KBM-7 (cell line): Measurements from ENCODE around the gene USP34.

Source experiments
- DNase-seq: peaks from one replicate; pipeline ENCODE4 v3.0.0-alpha.2; 2015
- in situ Hi-C: fragments of 300-500 bp; cut with MboI; formaldehyde crosslinking; loops from 2 replicates; pipeline ENCODE4 v1.14.3; 2020; ENCODE audit warnings: low sequenced_read_pairs, low pct_unique_long_range_greater_than_20kb, mixed read lengths

The USP34 gene

GRCh38 chr2:61380056-61380881 lies 90.6 kb downstream of the USP34 start:
- in situ Hi-C loops = no loop called here
- DNase-seq = no peak

- in situ Hi-C loops = no loop called here
- DNase-seq = no peak
These were observed 91.4 kb downstream of the USP34 start for GRCh38 chr2:61379521-61379920.

GRCh38 chr2:61378281-61378680 lies 92.6 kb downstream of the USP34 start:
- in situ Hi-C loops = no loop called here
- no peak for DNase-seq

DNA sequence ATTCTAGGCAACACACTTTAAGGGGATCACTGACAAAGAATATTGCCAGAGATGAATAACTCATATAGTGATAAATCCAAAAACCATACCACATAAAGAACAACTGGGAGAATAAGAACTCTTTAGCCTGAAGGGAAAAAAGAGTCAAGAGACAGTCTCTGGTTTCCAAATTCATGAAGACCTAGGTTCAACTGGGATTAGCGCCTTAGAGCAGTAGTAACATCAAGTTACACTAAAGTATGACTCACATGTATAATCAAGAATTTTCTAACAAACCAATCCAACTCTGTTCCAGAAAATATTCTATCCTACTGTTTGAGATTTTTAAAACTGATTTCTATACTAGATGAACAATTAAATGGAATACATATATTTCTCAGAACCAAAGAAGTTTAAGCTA lies 93.8 kb downstream of the USP34 start:
- in situ Hi-C loops = no loop called here
- DNase-seq = no peak

DNA sequence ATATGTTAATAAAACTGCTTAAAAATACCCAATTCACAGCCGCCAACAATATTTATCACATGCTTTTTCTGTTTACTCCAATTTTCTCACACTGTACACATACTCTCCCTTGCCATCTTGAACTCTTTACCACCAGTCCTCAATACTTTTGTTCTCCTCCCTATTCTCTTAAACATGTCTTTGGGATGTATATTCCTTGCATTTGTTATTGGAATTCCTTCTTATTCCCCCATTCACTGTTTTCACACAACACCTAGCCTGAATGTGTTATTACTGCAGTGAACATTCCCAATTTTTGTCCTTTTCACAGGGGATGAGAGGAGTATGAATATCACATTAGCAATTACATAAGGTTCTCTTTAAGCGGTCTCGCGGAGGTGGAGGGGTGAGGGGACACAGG lies 94.7 kb downstream of the USP34 start:
- in situ Hi-C loops = no loop called here
- no peak for DNase-seq

DNA sequence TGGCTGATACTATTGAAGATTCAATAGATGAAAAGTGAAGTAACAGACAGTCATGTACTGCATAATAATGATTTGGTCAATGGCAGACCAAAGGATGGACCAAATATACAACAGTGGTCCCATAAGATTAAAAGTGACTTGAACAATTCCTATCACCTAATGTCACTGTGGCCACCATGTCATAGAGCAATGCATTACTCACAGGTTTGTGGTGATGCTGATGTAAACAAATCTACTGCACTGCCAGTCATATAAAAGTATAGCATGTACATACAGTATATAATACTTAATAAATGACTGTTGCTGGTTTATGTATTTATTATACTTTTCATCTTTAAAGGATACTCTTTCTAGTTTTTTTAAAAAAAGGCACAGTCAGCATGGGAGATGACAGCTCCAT lies 99.9 kb downstream of the USP34 start:
- DNase-seq = no peak
- in situ Hi-C loops = no loop called here

DNA sequence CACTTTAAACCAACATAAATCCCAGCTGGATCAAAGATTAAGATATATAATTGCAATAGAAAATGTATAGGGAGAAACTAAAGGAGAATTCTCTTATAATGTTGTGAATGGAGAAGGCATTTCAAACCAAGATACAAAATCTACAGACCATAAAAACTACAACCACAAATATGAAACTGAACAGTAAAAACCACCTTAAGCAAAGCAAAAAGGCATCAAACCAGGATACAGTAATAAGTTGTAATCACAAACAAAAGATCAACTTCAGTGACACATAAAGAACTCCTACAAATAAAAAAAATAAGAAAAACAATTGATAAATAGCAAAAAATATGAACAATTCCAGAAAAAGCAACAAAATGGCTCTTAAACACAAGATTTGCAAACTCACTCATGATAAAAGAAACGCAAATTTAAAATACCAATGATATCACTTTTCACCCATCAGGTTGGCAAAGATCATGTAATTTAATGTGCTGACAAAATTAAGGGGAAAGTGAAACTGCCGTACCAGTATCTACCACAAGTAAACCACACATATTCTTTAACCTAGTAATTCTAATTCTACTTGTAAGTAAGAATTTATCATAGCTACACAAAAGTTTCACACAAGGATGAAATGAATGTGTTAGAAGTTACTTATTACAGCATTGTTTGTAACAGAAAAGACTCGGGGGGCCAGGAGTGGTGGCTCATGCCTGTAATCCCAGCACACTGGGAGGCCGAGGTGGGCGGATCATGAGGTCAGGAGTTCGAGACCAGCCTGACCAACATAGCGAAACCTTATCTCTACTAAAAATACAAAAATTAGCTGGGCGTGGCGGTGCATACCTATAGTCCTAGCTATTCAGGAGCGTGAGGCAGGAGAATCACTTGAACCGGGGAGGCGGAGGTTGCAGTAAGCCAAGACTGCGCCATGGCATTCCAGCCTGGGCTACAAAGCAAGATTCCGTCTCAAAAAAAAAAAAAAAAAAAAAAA lies 101.9 kb downstream of the USP34 start:
- no peak for DNase-seq
- in situ Hi-C loops = no loop called here

DNA sequence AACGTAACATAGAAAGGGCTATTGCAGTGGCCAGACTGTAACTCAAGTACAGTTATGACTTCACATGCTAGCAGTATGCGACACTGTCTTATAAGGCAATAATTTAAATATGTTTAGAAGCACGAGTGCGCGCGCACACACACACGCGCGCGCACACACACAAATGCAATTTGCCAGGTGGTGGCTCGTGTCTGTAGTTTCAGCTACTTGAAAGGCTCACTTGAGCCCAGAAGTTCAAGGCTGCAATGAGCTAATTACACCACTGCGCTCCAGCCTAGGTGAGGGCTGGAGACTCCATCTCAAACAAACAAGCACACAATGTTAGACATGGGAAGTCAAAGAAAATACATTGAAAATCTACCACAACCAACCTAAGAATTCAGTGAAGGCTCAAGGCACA lies 103.7 kb downstream of the USP34 start:
- in situ Hi-C loops = no loop called here

DNA sequence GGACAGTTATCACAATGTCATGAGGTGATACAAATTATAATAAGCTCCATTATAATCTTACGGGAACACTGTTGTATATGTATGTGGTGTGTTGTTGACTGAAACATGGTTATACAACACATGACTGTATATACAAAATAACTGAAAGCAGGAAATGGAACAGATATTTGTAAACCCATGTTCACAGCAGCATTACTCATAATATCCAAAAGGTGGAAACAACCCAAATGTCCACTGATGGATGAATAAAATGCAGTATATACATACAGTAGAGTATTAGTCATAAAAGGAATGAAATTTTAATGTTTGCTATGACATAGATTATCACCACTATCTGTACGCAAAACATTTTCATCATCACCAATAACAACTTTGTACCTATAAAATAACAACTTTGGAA lies 107.3 kb downstream of the USP34 start:
- in situ Hi-C loops = no loop called here
- no peak for DNase-seq

More for the DNA sequence above, 103.7 kb downstream of the USP34 start:
- DNase-seq = no peak

DNA sequence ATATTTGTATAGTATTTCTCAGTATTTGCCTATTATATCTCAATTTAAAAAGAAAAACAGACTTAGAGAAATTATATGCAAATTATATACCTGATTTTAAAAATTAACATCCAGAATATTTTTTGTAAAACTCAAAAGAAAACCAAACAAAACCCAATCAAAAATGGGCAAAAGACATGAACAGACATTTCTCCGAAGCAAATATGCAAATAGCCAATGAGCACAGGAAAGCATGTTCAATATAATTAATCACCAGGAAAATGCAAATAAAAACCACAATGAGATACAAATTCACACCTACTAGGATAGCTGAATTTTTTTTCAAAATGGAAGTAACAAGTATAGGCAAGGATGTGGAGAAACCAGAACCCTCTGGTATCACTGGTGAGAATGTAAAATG lies 108.0 kb downstream of the USP34 start:
- no peak for DNase-seq
- in situ Hi-C loops = no loop called here

DNA sequence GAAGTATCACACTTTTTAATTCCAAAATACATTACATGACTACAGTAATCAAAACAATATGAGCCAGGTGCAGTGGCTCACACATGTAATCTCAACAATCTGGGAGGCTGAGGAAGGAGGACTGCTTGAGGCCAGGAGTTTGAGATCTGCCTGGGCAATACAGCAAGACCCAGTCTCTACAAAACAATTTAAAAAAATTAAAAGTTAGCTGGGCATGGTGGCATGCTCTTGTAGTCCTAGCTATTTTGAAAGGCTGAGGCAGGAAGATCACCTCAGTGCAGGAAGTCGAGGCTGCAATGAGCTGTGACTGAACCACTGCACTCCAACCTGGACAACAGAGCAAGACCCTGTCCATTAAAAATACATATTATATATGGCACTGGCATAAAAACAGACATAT lies 109.8 kb downstream of the USP34 start:
- no peak for DNase-seq
- in situ Hi-C loops = no loop called here

DNA sequence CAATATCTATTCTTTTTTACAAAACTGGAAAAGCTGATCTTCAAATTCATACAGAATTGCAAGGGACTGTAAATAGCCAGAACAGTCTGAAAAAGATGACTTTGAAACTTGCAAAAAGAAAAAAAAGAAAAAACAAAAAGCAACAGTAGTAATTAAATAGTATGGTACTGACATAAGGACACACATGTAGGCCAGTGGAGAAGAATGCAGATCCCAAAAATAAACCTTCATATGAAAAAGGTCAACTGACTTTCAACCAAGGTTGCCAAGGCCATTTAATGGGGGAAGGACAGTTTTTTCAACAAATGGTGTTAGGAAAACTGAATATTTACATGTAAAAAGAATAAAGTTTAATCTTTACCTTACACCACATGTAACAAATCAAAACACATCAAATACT lies 111.8 kb downstream of the USP34 start:
- no peak for DNase-seq
- in situ Hi-C loops = no loop called here

DNA sequence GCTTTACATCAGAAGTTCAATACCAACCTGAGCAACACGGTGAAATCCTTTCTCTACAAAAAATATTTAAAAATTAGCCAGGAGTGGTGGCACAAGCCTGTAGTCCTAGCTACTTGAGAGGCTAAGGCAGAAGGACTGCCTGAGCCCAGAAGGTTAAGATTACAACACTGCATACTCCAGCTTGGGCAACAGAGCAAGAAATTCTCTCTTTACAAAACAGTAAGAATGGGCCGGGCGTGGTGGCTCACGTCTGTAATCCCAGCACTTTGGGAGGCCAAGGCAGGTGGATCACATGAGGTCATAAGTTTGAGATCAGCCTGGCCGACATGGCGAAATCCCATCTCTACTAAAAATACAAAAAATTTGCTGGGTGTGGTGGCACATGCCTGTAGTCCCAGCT lies 113.2 kb downstream of the USP34 start:
- no peak for DNase-seq
- in situ Hi-C loops = no loop called here

DNA sequence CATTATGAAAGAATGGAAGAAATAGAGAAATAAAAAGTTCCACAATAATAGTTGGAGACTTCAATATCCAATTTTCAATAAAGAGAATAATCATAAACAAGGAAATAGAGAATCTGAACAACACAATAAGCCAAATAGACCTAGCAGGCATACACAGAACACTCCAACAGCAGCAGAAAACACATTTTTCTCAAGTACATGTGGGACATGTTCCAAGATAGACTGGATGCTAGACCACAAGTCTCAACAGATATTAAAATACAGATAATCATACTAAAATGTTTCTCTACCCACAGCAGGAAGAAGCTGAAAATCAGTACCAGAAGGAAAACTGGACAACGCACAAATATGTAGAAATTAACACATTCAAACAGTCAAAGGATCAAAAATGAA lies 113.9 kb downstream of the USP34 start:
- no peak for DNase-seq
- in situ Hi-C loops = no loop called here

- in situ Hi-C loops = no loop called here
- DNase-seq = no peak
These were observed 114.5 kb downstream of the USP34 start for GRCh38 chr2:61356261-61356957.

DNA sequence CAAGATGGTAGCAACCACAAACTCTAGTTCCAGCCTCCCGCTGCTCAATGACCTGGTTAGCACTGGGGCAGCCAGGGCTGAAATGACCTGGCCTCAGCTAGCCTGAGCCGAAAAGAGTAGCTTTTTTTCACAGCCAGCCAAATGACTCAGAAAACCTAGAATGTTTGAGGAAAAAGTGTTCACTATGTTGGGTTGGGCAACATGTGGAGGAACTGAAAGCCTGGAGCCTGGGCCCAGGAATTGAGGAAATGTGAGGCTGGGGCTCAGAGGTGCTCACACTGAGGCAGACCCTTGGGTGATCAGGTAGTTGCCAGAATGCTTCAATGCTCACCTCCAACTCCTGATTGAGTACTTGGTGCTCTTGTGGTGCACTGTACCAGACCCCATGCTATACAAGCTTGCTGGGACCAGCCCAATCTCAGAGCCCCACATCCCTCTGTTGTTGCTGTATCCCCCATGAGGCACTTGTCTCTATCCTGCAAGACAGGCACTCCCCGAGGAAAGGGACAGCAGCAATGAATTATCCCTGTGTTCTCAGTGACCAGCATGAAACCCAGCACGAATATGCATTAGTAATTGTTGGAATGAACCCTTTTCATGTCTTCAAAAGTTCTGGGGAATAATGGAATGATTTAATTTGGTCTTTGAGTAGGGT lies 116.2 kb downstream of the USP34 start:
- DNase-seq = no peak
- in situ Hi-C loops = no loop called here

GRCh38 chr2:61353909-61354308 lies 117.0 kb downstream of the USP34 start:
- in situ Hi-C loops = no loop called here

GRCh38 chr2:61350777-61351176 lies 120.1 kb downstream of the USP34 start:
- in situ Hi-C loops = no loop called here
- no peak for DNase-seq

More at GRCh38 chr2:61353909-61354308, 117.0 kb downstream of the USP34 start:
- no peak for DNase-seq

DNA sequence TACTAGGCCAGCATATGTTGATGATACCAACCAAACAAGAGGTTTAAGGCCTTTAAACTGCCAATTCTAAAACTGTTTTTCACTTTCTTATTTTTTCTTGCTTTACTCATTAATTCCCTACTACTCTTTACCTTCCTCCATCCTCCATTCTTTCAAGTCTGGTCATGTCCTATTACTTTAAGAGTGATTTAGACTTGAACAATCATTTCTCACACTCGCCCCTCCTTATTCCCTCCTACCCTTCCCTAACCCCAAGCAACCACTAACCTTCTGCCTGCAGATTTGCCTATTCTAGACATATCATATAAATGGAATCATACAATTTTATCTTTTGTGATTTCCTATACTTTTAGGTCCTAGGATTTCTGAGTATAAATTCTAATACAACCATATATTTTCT lies 127.7 kb downstream of the USP34 start:
- no peak for DNase-seq
- in situ Hi-C loops = no loop called here
